Measurements from ENCODE around the gene FAM174C.

- TF ChIP-seq BHLHE40 (IDR thresholded peaks at IDR 0.05; ENCODE audit: borderline replicate concordance) (no peak), ELF4 (IDR thresholded peaks at IDR 0.05) (no peak), FOXK2 (IDR thresholded peaks at IDR 0.05) (no peak), FOXA1 (IDR thresholded peaks at IDR 0.05) (no peak), SP1 (IDR thresholded peaks at IDR 0.05) (no peak)
Measured at GRCh38 chr19:1233115-1233667, 42.1 kb upstream of the FAM174C start.
